Panc1 (cell line): ENCODE data around the gene ZNF32. TPM values are rescaled to one million over a fixed set of nuclear protein-coding genes. Genes with fewer than 3 reads are reported as not detected.

ENCODE experiments used
- ATAC-seq: fragments of 200-7000 bp; cut with Tn5 transposase; 2 replicates; pipeline ENCODE4 v1.9.1; 2020; ENCODE audit warnings: mild to moderate bottlenecking, moderate library complexity
- BruUV-seq: library from RNA; stranded (reverse); fragments of 400-500 nt; replicated peaks from 2 replicates; lab custom pipeline; 2021; lab: Mats Ljungman, UMichigan
- CTCF ChIA-PET: fragments of 300-600 bp; sonication (Branson Sonifier 250); formaldehyde crosslinking; loops from one replicate; lab custom pipeline; 2022; ENCODE audit warnings: antibody characterized with exemption; lab: Charles Lee
- POLR2A ChIA-PET: fragments of 300-600 bp; sonication (Branson Sonifier 250); formaldehyde crosslinking; loops from one replicate; lab custom pipeline; 2022; ENCODE audit warnings: antibody characterized with exemption; lab: Charles Lee
- DNase-seq: peaks from one replicate; pipeline ENCODE4 v3.0.0-alpha.2; 2010; ENCODE audit warnings: low read depth, low spot score
- H3K27ac ChIP-seq: 2 replicates; pipeline ENCODE4 v1.5.1; 2011; ENCODE audit warnings: mild to moderate bottlenecking, low read length, inconsistent platforms
- H3K27me3 ChIP-seq: fragments of 200-500 bp; sonication (Bioruptor generic); 2 replicates; pipeline ENCODE4 v1.6.0; 2014; ENCODE audit warnings: low read length, inconsistent platforms; ENCODE audit not compliant: control insufficient read depth, insufficient read depth
- H3K36me3 ChIP-seq: fragments of 200-500 bp; sonication (Bioruptor generic); 2 replicates; pipeline ENCODE4 v1.5.1; 2014; ENCODE audit warnings: inconsistent platforms, mild to moderate bottlenecking, low read length, moderate library complexity; ENCODE audit not compliant: control insufficient read depth, insufficient read depth
- H3K4me1 ChIP-seq: 2 replicates; pipeline ENCODE4 v1.5.1; 2011; ENCODE audit warnings: inconsistent platforms, mild to moderate bottlenecking, low read length, moderate library complexity; ENCODE audit not compliant: control insufficient read depth, insufficient read depth
- H3K4me3 ChIP-seq, 2 experiments: 2 replicates each; pipeline ENCODE4 v1.5.1; 2011 to 2012; ENCODE audit warnings: low read depth in 2 of 2, low read length in 2 of 2, mild to moderate bottlenecking in 2 of 2, inconsistent platforms in 1 of 2, moderate library complexity in 1 of 2
- H3K9me3 ChIP-seq: fragments of 200-500 bp; sonication (Bioruptor generic); 2 replicates; pipeline ENCODE4 v1.5.1; 2014; ENCODE audit warnings: low read depth, mild to moderate bottlenecking, inconsistent platforms, low read length, moderate library complexity; ENCODE audit not compliant: control insufficient read depth, insufficient read depth
- CTCF ChIP-seq: fragments of 450-650 bp; IDR thresholded peaks from 2 replicates; pipeline ENCODE4 v1.5.1; 2017; ENCODE audit warnings: mild to moderate bottlenecking
- POLR2AphosphoS5 ChIP-seq: IDR thresholded peaks from 2 replicates; pipeline ENCODE4 v1.6.1; 2012; ENCODE audit warnings: mild to moderate bottlenecking, low read depth, low read length, moderate library complexity
- REST ChIP-seq, 2 experiments: IDR thresholded peaks; 2 replicates each; pipeline ENCODE4 v1.6.1; 2011 to 2012; ENCODE audit warnings: low read depth in 2 of 2, control low read depth in 1 of 2, low read length in 1 of 2, mild to moderate bottlenecking in 1 of 2, moderate library complexity in 1 of 2; ENCODE audit not compliant: insufficient read depth in 1 of 2
- SIN3A ChIP-seq: IDR thresholded peaks from 2 replicates; pipeline ENCODE4 v1.6.1; 2012; ENCODE audit warnings: low read depth, mild to moderate bottlenecking, low read length, moderate library complexity, borderline replicate concordance; ENCODE audit not compliant: insufficient read depth
- TCF7L2 ChIP-seq: IDR thresholded peaks from 2 replicates; pipeline ENCODE4 v1.6.1; 2011; ENCODE audit warnings: mild to moderate bottlenecking, low read depth, low read length, inconsistent platforms
- in situ Hi-C: cut with HindIII; loops from 2 replicates; pipeline ENCODE4 v1.10.0; 2016; ENCODE audit warnings: low sequenced_read_pairs, low pct_unique_long_range_greater_than_20kb
- intact Hi-C: fragments of 100-400 bp; cut with micrococcal nuclease; formaldehyde crosslinking; loops from one replicate; pipeline ENCODE4 v1.10.0; 2022; ENCODE audit not compliant: unreplicated experiment
- total RNA-seq: library from RNA; stranded (reverse); gene quantifications from one replicate; pipeline ENCODE4 v1.2.1, GENCODE V29; 2021; ENCODE audit not compliant: unreplicated experiment

The ZNF32 gene
- total RNA-seq, 1 experiment from 2014 or later = 35.6 TPM

- ChIA-PET CTCF (no interaction called here), POLR2A (no interaction called here)
- no peak for ATAC-seq
- Histone ChIP-seq H3K27me3 (peaks cover 3% of the 10 kb centered on the region; the same call in 1 of the 2 replicates), H3K4me3 (no peak overlapping the region), H3K9me3 (no peaks in the 10 kb centered on the region), H3K36me3 (no peaks in the 10 kb centered on the region), H3K4me1 (no peaks in the 10 kb centered on the region), H3K27ac (no peak overlapping the region)
- TF ChIP-seq TCF7L2 = no peak
- TF ChIP-seq SIN3A = no peak
- no peak for TF ChIP-seq POLR2AphosphoS5
- TF ChIP-seq REST (IDR thresholded peaks at IDR 0.05; ENCODE audit: insufficient read depth in 1 of 2, low read depth in 2 of 2, low read length in 1 of 2) = no peak
- no peak for TF ChIP-seq CTCF
- intact Hi-C loops = no loop called here
- in situ Hi-C loops = no loop called here
- BruUV-seq = no TSS peak
- no peak for DNase-seq
Observed at GRCh38 chr10:43658227-43658626, 9.5 kb upstream of the ZNF32 start.

- DNase-seq (no peak), ATAC-seq (no peak)
- no peak overlapping the region for H3K4me3 ChIP-seq
- H3K27ac ChIP-seq = no peak overlapping the region
- in situ Hi-C loops = no loop called here
- TF ChIP-seq CTCF (no peak), TCF7L2 (no peak), POLR2AphosphoS5 (no peak), SIN3A (no peak), REST (IDR thresholded peaks at IDR 0.05; ENCODE audit: insufficient read depth in 1 of 2, low read depth in 2 of 2, low read length in 1 of 2) (no peak)
- intact Hi-C loops = no loop called here
- H3K9me3 ChIP-seq = no peaks in the 10 kb centered on the region
- no peaks in the 10 kb centered on the region for H3K4me1 ChIP-seq
- no TSS peak for BruUV-seq
- peaks cover 2% of the 10 kb centered on the region; the same call in 1 of the 2 replicates for H3K27me3 ChIP-seq
- ChIA-PET CTCF (no interaction called here), POLR2A (no interaction called here)
- no peaks in the 10 kb centered on the region for H3K36me3 ChIP-seq
Observed at GRCh38 chr10:43655311-43655710, 6.6 kb upstream of the ZNF32 start.
